ENCODE measurements around the gene LSM12. TPM values are rescaled to one million over a fixed set of nuclear protein-coding genes. Genes with fewer than 3 reads are reported as not detected.

LSM12 gene
- total RNA-seq, 1 experiment from 2014 or later: 52.5 TPM

DNA sequence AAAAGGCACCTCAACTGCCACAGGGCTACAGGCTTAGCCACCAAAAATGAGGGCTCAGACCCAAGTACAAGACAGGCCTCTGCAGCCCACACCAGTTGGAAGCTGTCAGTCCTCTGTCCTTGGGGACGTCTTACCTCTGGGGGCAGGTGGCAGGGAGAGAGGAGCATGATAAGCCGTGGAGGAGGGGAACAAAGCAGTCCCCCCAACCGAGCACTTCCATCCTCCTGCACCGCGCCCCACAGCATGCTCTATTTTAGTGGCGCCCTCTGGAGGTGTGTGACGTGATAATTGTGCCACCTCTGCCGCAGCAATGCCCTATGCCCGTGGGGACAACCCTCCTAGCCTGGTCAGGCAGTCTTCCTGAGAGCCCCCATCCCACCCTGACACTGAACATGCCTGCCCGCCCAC is 17.7 kb upstream of the LSM12 start:
- TF ChIP-seq EZH2 (IDR thresholded peaks at IDR 0.05; ENCODE audit: borderline replicate concordance, low read depth, low read length, poor library complexity, severe bottlenecking): no peak
- TF ChIP-seq, protein P1, sequence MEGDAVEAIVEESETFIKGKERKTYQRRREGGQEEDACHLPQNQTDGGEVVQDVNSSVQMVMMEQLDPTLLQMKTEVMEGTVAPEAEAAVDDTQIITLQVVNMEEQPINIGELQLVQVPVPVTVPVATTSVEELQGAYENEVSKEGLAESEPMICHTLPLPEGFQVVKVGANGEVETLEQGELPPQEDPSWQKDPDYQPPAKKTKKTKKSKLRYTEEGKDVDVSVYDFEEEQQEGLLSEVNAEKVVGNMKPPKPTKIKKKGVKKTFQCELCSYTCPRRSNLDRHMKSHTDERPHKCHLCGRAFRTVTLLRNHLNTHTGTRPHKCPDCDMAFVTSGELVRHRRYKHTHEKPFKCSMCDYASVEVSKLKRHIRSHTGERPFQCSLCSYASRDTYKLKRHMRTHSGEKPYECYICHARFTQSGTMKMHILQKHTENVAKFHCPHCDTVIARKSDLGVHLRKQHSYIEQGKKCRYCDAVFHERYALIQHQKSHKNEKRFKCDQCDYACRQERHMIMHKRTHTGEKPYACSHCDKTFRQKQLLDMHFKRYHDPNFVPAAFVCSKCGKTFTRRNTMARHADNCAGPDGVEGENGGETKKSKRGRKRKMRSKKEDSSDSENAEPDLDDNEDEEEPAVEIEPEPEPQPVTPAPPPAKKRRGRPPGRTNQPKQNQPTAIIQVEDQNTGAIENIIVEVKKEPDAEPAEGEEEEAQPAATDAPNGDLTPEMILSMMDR (conservative IDR thresholded peaks at IDR 0.05; ENCODE audit: low read depth, low read length): peak; percentile 45
- POLR2A ChIA-PET (ENCODE audit: low non-redundant PET): no interaction called here
- H3K27ac ChIP-seq (ENCODE audit: low read depth, low read length, poor library complexity, severe bottlenecking): no peak overlapping the region

DNA sequence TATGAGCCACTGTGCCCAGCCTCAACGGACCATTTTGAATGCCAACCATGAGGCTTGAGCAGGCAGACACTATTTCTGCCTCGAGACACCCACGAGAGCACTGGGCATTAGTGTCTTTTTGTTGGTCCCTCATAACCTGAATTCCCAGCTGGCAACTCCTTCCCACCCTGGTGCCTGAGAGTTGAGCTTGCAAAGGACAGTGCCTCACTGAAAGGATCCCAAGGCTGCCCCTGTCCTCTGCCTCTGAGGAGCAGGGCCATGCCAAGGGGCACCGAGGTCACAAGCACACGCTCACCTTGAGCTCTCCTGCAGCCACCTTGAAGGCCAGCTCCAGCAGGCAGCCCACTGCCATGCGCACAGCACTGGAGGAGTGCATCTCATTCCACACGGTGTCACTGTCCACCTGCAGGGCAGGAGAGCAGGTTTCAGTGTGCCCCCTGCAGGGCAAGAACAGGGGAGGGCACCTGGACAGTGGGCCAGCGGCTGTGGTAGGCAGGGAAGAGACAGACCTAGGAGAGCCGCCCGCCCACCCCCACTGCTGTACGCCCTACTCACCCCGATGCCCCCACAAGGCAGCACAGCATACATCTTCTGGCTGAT is 16.9 kb upstream of the LSM12 start:
- ChIA-PET POLR2A (ENCODE audit: low non-redundant PET) (no interaction called here), CTCF (interaction anchor here (0.6 kb wide), 1 partner anchor 12 kb away, joined by 3 read pairs; no protein-coding TSS in a partner anchor)
- intact Hi-C loops (cut with micrococcal nuclease; ENCODE audit: unreplicated experiment): no loop called here
- no peak for TF ChIP-seq EZH2 (IDR thresholded peaks at IDR 0.05; ENCODE audit: borderline replicate concordance, low read depth, low read length, poor library complexity, severe bottlenecking)
- TF ChIP-seq, protein P1 (conservative IDR thresholded peaks at IDR 0.05; ENCODE audit: low read depth, low read length): no peak
- no TSS peak for BruUV-seq (replicated peaks)
- Histone ChIP-seq H3K27ac (ENCODE audit: low read depth, low read length, poor library complexity, severe bottlenecking) (no peak overlapping the region), H3K4me1 (ENCODE audit: insufficient read depth, low read length, poor library complexity, severe bottlenecking) (peaks cover 18% of the 10 kb centered on the region), H3K27me3 (replicated peaks; ENCODE audit: insufficient read depth, low read depth, low read length, poor library complexity) (no peaks in the 10 kb centered on the region), H3K36me3 (ENCODE audit: insufficient read depth, low read length, poor library complexity, severe bottlenecking) (peaks cover 3% of the 10 kb centered on the region), H3K4me3 (ENCODE audit: low read depth, low read length, poor library complexity, severe bottlenecking) (no peak overlapping the region), H3K9me3 (ENCODE audit: low read depth, low read length, poor library complexity, severe bottlenecking) (no peaks in the 10 kb centered on the region)
- no peak for DNase-seq (ENCODE audit: low spot score)

More for the DNA sequence above, 17.7 kb upstream of the LSM12 start:
- CTCF ChIA-PET: no interaction called here
- no peak overlapping the region for H3K4me3 ChIP-seq (ENCODE audit: low read depth, low read length, poor library complexity, severe bottlenecking)
- no TSS peak for BruUV-seq (replicated peaks)
- intact Hi-C loops (cut with micrococcal nuclease; ENCODE audit: unreplicated experiment): no loop called here
- H3K27me3 ChIP-seq (replicated peaks; ENCODE audit: insufficient read depth, low read depth, low read length, poor library complexity): no peaks in the 10 kb centered on the region
- DNase-seq (ENCODE audit: low spot score): peak; percentile 29
- no peaks in the 10 kb centered on the region for H3K9me3 ChIP-seq (ENCODE audit: low read depth, low read length, poor library complexity, severe bottlenecking)
- H3K4me1 ChIP-seq (ENCODE audit: insufficient read depth, low read length, poor library complexity, severe bottlenecking): peaks cover 18% of the 10 kb centered on the region
- peaks cover 3% of the 10 kb centered on the region for H3K36me3 ChIP-seq (ENCODE audit: insufficient read depth, low read length, poor library complexity, severe bottlenecking)

DNA sequence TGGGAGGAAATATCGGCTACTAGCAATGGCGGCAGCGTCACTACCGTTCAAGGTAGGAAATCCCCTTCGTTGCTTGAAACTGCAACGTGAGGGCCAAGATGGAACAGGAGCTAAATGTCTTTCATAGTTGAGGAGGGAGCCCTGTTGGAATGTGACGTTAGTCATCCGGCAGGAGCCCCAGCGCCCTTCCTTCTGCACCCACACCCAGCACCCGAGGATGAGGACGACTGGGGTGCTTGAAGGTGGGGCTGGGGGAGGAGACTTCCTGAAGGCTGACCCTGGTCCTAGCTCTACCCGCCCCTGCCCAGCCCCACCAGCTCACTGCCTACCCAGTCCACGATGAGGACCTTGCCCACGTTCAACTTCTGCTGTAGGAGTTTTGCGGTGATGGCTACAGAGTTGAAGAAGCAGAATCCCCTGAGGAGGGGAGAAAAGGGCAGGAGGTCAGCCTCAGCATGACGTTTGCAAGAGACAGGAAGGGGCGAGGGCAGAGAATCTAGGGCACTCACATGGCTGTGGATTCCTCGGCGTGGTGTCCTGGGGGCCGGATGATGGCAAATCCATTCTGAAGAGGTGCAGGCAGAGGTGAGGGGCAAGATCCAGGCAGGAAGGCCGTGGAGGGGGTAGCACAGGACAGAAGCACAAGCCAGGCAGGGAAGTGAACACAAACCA is 15.9 kb upstream of the LSM12 start:
- Histone ChIP-seq H3K4me1 (ENCODE audit: insufficient read depth, low read length, poor library complexity, severe bottlenecking) (peaks cover 15% of the 10 kb centered on the region), H3K4me3 (ENCODE audit: low read depth, low read length, poor library complexity, severe bottlenecking) (no peak overlapping the region), H3K36me3 (ENCODE audit: insufficient read depth, low read length, poor library complexity, severe bottlenecking) (peaks cover 3% of the 10 kb centered on the region), H3K9me3 (ENCODE audit: low read depth, low read length, poor library complexity, severe bottlenecking) (no peaks in the 10 kb centered on the region), H3K27me3 (replicated peaks; ENCODE audit: insufficient read depth, low read depth, low read length, poor library complexity) (no peaks in the 10 kb centered on the region), H3K27ac (ENCODE audit: low read depth, low read length, poor library complexity, severe bottlenecking) (no peak overlapping the region)
- intact Hi-C loops (cut with micrococcal nuclease; ENCODE audit: unreplicated experiment): no loop called here
- TF ChIP-seq, protein P1 (conservative IDR thresholded peaks at IDR 0.05; ENCODE audit: low read depth, low read length): no peak
- TF ChIP-seq EZH2 (IDR thresholded peaks at IDR 0.05; ENCODE audit: borderline replicate concordance, low read depth, low read length, poor library complexity, severe bottlenecking): no peak
- POLR2A ChIA-PET (ENCODE audit: low non-redundant PET): no interaction called here
- CTCF ChIA-PET: no interaction called here
- BruUV-seq (replicated peaks): no TSS peak
- no peak for DNase-seq (ENCODE audit: low spot score)
